IMR-90 (cell line): ENCODE measurements around the gene SLFNL1.

Experiments used
- BHLHE40 ChIP-seq: fragments of 150-350 bp; IDR thresholded peaks from 2 replicates; pipeline ENCODE4 v1.6.1; 2016; ENCODE audit warnings: mild to moderate bottlenecking, low read depth, low read length
- CEBPB ChIP-seq: IDR thresholded peaks from 2 replicates; pipeline ENCODE4 v1.6.1; 2012; ENCODE audit warnings: low read depth, low read length, improper control_type of control experiment
- CTCF ChIP-seq: conservative IDR thresholded peaks from 2 replicates; pipeline ENCODE4 v1.5.1; 2012; ENCODE audit warnings: mild to moderate bottlenecking, low read depth, low read length, improper control_type of control experiment
- ELK1 ChIP-seq: fragments of 150-350 bp; IDR thresholded peaks from 2 replicates; pipeline ENCODE4 v1.6.1; 2016; ENCODE audit warnings: low read depth, mild to moderate bottlenecking, low read length, moderate library complexity, borderline replicate concordance
- MAFK ChIP-seq: IDR thresholded peaks from 2 replicates; pipeline ENCODE4 v1.6.1; 2012; ENCODE audit warnings: low read depth, low read length, improper control_type of control experiment
- MAZ ChIP-seq: IDR thresholded peaks from 2 replicates; pipeline ENCODE4 v1.6.1; 2012; ENCODE audit warnings: low read depth, mild to moderate bottlenecking, low read length, improper control_type of control experiment, moderate library complexity, borderline replicate concordance
- MXI1 ChIP-seq: IDR thresholded peaks from 2 replicates; pipeline ENCODE4 v1.6.1; 2012; ENCODE audit warnings: low read depth, mild to moderate bottlenecking, low read length, moderate library complexity, borderline replicate concordance
- NFE2L2 ChIP-seq: fragments of 150-350 bp; IDR thresholded peaks from 2 replicates; pipeline ENCODE4 v1.6.1; 2016; ENCODE audit warnings: low read depth, mild to moderate bottlenecking, low read length
- POLR2A ChIP-seq: IDR thresholded peaks from 2 replicates; pipeline ENCODE4 v1.6.1; 2012; ENCODE audit warnings: mild to moderate bottlenecking, low read depth, low read length
- RAD21 ChIP-seq: IDR thresholded peaks from 2 replicates; pipeline ENCODE4 v1.6.1; 2012; ENCODE audit warnings: low read length, improper control_type of control experiment
- RCOR1 ChIP-seq: IDR thresholded peaks from 2 replicates; pipeline ENCODE4 v1.6.1; 2012; ENCODE audit warnings: mild to moderate bottlenecking, low read length, improper control_type of control experiment; ENCODE audit not compliant: insufficient replicate concordance
- RFX5 ChIP-seq: IDR thresholded peaks from 2 replicates; pipeline ENCODE4 v1.8.0; 2012; ENCODE audit warnings: low read depth, mild to moderate bottlenecking, low read length, moderate library complexity
- SMC3 ChIP-seq: fragments of 150-350 bp; IDR thresholded peaks from 2 replicates; pipeline ENCODE4 v1.6.1; 2016; ENCODE audit warnings: low read depth, mild to moderate bottlenecking, antibody characterized with exemption, low read length, moderate library complexity
- TF ChIP-seq, protein P1 (sequence below): fragments of 150-350 bp; IDR thresholded peaks from 2 replicates; pipeline ENCODE4 v1.6.1; 2017; ENCODE audit warnings: mild to moderate bottlenecking, antibody characterized with exemption, low read length, low read depth

DNA sequence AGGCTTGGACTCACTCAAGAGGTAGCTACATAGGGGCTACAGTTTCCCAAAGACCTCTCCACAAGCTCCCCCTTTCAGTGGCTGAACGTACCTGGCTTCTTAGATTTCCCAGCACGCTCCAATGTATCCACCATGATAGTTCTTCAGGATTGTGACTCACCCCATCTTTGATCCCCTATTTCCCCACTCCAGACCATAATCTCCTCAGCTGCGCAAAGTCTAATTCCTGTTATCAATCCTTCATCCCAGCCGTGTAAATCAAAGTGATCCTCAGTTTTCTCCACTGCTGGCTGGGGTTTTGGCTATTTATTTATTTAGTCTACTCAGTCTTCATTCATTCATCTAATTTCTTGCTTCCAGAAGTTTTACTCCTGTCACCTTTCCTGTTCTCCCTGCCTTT is 55.1 kb downstream of the SLFNL1 start:
- no peak for TF ChIP-seq POLR2A
- no peak for TF ChIP-seq CTCF
- no peak for TF ChIP-seq MAZ
- no peak for TF ChIP-seq RFX5
- TF ChIP-seq NFE2L2, result no peak
- TF ChIP-seq, protein P1, sequence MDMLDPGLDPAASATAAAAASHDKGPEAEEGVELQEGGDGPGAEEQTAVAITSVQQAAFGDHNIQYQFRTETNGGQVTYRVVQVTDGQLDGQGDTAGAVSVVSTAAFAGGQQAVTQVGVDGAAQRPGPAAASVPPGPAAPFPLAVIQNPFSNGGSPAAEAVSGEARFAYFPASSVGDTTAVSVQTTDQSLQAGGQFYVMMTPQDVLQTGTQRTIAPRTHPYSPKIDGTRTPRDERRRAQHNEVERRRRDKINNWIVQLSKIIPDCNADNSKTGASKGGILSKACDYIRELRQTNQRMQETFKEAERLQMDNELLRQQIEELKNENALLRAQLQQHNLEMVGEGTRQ, result no peak
- no peak for TF ChIP-seq ELK1
- TF ChIP-seq MXI1, result no peak
- TF ChIP-seq RAD21, result no peak
- no peak for TF ChIP-seq SMC3
- no peak for TF ChIP-seq CEBPB
- TF ChIP-seq BHLHE40, result no peak
- no peak for TF ChIP-seq RCOR1
- TF ChIP-seq MAFK, result no peak
